ENCODE results near the gene SP5.
A peak's percentile ranks its signal among the peaks of the same experiment; 100 is the strongest.
"Not testable (repeated sequence)": the region's sequence is repeated elsewhere in the genome, so short reads cannot be mapped to it uniquely, and the experiment has no call there.

SP5 gene

DNA sequence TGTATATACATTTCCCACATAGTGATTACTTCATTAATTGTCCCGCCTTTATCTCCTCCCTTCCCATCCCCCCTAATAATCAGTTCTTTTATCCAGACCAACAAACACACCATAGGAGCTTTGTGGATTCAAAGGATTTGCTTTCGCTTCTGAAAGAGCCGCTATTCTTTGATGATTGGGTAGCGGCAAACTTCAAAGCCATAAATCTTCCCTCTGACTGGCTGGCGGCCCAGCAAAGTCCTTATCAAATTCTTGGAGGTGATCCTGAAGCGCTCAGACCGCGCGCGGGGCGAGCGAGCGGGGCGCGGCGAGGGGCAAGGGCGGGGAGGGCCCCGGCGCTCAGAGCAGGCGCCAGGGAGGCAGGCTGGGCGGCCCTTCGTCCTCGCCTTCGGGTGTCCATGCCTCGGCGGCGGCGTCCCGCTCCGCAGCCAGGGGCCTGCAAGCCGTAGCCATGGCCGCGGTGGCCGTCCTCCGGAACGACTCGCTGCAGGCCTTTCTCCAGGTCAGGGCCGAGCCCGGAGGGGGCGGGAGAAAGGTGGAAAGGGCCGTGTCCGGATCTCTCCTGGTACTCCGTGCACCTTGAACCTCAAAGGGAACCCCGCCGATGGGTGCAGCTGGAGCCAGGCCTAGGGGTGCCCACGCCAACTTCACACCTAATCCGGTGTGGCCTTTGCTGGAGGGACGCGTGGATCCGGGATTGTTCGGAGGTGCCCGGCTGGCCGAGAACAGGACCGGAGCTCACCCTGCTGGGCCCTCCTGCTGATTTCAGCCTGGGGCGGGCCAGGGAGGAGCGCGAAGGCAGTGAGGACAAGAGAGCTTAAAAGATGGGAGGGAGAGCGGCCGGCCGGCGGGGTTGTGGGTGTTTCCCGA lies at the start of gene SP5:
Gene SP5, plus strand, starts transcription at position 276 of the 870 bp plus-strand sequence. Its CDS starts 176 bp downstream, at position 452.
- peak; percentile 96 for DNase-seq

DNA sequence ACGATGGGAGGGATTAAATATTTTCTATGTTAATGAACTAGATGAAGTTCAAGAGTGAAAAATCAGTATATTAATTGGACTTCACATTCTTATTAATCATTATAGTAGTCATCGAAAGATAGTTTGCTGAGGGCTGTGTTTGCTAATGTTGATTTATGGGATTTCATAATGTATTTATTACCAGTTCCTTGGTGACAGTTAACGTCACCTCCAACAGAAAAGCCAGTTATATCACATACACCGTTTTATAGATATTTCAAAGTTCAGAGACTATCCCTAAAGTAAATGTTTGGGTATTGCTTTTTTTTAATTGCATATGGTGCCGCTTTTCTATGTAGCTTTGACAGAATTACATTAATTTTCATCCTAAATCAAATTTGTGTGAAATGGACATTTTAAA lies 49.4 kb upstream of the SP5 start:
- no peak for DNase-seq

DNA sequence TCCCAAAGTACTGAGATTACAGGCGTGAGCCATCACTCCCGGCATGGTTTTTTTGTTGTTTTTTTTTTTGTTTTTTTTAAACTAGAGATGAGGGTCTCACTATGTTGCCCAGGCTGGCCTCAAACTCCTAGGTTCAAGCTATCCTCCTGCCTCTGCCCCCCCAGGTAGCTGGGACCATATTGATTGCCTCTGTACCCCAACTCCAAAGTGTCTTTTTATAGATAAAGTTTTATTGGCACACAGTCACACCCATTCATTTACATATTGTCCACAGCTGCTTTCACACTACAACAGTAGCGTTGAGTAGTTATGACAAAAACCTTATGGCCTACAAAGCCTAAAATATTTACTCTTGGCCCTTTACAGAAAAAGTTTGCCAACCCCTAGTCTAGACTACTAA lies 45.2 kb upstream of the SP5 start:
- no peak for DNase-seq

DNA sequence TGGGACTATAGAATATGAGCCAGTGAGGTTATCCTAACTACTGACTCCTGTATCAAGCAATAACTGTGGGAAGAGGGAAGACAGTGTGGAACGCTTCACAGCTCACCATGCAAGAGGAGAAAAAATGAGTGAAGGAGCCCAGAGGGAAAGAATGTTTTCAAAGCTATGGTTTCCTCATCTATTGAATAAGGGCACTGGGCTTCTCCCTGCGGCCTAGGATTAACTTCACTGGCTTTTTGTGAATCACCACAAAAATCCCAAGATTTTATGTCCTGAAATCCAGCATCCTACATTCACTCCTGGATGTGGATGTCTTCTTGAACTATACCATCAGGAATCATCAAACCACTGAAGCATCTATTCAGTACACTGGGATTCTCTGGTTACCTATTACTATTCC lies 44.5 kb upstream of the SP5 start:
- no peak for DNase-seq

DNA sequence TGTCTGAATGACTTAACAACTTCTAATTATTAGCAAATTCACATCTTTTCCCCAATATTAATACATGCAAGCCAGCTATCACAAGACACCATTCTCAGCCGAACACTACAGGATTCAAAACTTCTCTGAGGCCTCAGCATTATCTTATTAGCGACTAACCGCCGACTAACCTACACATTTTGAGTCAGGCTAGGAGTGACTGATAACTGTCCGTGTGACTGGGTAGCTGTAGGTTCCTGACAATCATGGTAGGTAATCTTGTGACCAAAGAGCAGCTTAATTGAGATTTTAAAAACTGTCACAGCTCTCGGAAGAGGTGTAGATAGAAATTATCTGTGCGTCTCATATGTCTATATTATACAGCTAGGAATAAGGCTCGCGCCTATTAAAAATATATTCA lies 44.1 kb upstream of the SP5 start:
- DNase-seq: no peak

DNA sequence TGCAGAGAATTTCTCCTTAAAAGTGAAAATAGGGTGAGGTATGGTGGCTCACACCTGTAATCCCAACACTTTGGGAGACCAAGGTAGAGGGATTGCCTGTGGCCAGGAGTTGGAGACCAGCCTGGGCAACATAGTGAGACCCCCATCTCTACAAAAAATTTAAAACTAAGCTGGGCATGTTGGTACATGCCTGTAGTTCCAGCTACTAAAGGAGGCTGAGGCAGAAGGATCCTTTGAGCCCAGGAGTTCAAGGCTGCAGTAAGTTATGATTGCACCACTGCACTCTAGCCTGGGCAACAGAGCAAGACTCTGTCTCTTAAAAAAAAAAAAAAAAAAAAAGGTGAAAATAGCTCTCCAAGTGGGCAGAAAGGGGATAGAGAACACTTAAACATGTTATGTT lies 40.9 kb upstream of the SP5 start:
- not testable (repeated sequence) for DNase-seq

DNA sequence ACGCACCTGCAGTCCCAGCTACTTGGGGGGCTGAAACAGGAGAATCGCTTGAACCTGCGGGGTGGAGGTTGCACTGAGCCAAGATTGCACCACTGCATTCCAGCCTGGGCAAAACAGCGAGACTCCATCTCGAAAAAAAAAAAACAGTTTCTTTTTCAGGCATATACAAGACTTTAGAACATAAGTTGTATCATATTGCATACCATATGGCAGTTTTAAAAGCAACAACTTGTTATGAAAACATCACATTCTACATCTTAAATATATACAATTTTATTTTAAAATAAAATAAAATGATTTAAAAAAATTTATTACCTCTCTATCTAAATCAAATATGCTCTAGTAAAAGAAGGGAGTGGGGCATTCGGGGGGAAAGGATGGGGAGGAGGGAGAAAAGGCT lies 39.4 kb upstream of the SP5 start:
- no peak for DNase-seq

DNA sequence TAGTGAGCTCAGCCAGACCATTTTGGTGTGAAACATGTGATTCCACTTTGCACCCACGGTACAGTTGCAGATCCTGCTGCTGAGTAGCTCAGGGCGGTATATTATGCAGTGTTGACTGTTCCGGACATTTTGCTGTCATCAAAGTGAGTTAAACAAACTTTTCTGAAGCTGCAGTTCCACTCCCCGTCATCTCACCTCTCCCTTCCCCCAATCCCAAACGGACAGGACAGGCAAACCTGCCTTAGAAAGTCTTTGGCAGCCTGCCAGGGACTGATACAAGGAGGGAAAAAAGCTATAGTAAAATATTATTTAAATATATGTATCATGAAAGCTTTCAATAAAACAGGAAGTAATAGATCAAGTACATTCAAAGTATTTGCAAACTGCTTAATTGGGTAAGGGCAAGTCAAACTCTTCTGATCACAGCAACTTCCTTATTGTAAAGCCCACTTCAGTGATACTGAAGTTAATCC lies 35.5 kb upstream of the SP5 start:
- DNase-seq: peak; percentile 91

DNA sequence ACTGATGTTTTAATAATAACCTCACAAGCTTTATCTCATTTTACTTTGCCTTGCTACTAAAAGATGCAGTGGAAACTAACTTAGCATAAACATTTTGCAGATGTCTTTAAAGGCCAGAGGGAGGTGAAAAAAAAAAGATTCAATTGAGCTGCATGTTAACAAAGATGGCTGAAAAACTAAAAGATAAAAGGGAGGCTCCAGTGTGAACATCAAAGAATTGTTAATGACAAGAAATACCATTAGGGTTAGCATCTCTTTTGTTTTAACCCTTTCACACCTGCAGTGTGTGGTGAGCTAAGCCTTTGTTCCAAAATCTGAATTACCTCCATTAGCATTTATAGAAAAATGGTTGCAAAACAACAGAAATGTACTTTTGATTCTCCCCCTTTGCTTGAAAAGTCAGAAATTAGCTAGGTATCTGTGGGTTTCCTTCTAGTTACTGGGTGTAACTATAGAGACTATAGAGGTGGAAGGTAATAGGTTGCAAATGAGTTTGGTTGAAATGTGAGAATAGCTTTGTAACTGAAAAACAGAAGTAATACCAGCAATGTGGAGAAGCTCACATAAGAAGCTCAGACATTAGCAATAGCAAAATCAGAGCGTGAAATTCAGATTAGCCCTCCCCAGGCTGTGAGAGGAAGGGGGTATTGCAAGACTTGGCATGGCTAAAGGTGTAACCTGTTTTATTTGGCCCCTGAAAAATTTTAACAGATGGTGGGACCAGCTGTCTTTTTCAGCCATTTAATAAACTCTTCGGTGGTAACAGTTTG lies 34.8 kb upstream of the SP5 start:
- DNase-seq: no peak

DNA sequence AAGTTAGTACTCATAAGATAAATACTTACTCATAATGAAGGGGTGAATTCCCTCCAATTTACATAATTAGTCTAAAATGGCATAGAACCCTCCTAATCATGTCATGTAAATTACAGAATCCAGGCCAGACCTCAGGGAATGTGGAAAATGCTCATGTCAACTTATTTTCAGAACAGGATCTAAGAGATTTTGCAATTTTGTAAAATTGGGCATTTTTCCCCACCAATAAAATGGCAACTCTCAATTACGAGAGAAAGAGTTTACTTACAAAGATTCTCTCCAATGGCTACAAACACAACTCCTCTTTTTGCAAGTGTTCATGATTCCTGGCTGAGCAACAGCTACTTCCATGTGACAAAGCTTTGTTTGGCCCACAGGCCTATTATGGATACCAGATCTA lies 33.8 kb upstream of the SP5 start:
- no peak for DNase-seq

DNA sequence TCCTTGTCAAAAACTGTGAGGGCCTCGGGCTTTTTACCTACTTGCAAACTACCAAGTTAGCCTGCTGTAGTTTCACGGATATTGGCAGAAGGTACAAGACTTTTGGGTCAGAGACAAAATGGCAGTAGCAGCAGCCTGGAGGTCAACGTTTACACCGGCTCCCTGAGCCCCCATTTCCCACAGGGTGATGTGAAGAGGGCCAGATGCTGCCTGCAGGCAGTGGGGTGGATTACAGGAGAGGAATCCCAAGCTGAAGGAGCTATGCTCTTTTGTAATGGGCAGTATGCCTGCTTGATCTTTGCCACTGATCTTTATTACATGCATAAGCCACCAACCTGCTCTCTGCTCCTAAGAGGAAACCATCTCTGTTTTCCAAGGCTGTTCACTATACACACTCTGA lies 29.5 kb upstream of the SP5 start:
- no peak for DNase-seq

DNA sequence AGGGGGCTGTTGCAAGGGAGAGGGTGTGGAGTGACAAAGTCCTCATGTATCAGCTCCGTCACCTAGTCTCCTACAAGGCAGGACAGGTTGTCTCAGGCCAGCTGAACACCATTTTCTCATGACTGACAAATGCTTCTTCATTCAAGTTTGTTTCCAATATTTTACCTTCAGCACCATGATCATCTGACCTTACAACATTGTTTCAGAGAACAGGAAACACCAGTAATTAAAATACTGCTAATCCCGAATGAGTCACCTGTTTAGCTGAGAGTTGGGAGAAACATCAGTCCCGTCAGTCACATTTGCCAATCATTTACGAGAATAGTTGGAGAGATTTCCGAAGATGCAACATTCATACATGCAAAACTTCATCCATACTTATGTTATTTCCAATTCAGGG lies 25.7 kb upstream of the SP5 start:
- no peak for DNase-seq

DNA sequence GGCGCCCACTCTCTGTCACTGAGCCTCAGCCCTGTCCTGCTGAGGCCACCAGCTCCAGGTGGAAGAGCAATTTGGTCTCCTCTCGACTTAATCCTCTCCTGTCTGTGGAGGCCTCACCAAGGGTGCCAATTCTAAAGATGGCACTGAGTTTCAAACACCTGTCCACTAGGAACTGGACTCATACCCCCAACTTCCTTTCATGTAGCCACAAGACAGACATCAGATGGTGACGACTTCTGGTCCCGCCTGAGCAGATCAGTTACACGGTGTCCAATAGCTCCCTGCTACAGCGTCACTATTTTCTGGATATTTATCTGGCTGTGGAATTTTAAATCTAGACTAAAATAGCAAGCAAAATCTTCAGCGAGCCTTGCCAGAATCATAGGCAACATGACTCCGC lies 24.5 kb upstream of the SP5 start:
- DNase-seq: no peak

DNA sequence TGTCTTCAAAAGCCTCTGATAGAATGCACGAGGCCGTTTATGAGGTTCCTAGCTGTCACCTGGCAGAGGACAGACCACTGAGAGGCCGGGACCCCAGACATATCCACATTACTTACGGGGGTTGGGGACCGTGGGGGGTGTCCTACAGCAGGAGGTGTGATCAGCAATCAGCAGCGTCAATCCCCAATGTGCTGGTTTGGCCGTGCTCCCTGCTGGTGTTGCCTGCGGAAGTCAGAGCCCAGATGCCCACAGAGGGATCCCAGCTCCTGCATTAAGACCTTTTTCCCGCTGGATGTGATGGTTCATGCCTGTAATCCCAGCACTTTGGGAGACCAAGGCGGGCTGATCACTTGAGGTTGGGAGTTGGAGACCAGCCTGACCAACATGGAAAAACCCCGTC lies 20.8 kb upstream of the SP5 start:
- DNase-seq: no peak

DNA sequence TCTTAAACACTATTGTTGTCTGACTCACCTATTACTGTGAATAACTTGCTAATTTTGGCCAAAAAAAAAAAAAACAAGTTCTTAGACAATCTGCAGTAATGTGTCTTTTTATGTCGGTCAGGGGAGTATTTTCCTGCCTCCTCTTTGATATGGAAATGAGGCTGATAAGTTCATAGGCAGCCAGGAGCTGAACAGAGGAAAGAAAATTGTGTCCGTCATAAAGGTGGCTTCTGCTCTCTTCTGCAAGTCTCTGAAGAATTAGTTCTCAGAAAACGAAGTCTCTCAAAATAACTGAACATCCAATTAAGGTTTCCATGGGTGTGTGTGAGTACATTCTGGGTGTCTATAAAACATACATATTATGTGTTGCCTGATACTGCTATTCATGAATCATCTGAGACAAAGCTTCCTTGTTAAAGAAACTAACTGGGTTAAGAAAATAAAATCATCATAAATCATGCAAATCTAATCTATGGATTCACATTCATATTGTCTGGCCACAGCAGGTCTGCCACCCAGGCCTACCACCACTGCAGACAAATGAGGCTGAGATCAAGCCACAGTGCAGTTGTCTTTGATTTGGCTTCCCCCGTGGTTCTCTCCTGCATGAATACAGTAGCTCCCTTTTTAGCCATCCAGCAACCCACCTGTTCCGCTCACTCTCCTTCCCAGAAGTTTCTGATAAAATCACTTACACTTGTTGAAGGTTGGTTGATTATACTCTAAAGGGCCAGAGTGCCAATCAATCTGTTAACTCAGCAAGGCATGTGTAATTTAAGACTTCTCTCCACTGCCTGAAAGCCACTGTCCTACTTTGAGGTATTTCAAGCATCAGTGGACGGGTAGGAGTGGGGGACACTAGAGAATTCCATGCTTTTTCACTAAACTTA lies 19.4 kb upstream of the SP5 start:
- no peak for DNase-seq

DNA sequence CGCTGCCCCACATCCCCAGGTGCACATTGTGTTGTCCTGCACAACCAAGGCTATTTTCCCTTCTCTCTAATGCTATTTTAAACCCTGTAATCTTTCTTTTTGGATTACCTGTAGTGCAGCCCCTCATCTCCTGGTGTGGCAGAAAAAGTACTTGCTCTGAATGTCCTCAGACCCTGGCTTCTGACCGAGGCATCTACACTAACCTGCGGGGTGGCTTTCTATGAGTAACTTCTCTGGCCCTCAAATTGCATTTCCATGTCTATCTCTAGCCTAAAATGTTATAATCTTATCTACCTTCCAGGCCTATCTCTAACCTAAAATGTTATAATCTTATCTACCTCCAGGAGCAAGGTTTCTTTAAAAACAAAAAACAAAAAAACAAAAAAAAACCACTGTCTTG lies 18.2 kb upstream of the SP5 start:
- DNase-seq: no peak

DNA sequence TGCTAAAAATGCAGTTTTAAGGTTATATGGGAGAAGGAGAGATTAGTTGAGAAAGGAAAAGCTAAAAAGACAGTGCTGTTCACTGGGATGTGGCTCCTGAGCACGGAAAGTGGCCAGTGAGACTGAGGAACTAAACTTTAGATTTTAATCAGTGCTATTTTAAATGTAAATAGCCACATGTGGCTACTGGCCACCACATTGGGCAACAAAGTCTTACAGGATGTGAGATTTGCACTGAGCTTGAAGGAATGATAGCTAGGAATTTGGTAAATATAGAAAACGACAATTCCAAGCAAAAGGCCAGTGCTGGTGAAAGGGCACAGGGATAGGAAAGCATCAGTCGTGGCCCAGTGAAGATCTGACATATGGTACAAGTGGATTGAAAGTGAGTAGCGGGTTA lies 14.1 kb upstream of the SP5 start:
- DNase-seq: no peak

DNA sequence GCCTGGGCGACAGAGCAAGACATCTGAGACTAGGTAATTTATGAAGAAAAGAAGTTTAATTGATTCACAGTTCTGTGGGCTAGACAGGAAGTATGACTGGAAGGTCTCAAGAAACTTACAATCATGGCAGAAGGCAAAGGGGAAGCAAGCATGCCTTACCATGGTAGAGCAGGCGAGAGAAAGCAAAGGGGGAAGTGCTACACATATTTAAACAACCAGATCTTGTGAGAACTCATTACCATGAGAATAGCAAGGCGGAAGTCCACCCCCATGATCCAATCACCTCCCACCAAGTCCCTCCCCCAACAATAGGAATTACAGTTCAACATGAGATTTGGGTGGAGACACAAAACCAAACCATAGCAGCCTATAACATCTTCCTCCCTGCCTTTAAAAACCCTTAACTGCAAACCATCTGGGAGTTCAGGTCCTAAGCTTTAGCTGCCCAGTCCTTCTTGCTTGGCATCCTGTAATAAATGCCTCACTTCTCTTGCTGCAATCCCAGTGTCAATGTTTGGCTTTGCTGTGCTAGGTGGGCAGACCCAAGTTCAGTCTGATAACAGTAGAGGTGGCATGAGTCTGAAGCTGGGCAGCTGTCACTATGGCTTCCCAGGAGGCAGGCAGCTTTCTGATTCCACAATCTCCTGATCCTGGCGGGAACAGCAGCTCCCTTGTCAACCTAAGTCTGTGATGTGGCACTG lies 11.2 kb upstream of the SP5 start:
- DNase-seq: no peak

DNA sequence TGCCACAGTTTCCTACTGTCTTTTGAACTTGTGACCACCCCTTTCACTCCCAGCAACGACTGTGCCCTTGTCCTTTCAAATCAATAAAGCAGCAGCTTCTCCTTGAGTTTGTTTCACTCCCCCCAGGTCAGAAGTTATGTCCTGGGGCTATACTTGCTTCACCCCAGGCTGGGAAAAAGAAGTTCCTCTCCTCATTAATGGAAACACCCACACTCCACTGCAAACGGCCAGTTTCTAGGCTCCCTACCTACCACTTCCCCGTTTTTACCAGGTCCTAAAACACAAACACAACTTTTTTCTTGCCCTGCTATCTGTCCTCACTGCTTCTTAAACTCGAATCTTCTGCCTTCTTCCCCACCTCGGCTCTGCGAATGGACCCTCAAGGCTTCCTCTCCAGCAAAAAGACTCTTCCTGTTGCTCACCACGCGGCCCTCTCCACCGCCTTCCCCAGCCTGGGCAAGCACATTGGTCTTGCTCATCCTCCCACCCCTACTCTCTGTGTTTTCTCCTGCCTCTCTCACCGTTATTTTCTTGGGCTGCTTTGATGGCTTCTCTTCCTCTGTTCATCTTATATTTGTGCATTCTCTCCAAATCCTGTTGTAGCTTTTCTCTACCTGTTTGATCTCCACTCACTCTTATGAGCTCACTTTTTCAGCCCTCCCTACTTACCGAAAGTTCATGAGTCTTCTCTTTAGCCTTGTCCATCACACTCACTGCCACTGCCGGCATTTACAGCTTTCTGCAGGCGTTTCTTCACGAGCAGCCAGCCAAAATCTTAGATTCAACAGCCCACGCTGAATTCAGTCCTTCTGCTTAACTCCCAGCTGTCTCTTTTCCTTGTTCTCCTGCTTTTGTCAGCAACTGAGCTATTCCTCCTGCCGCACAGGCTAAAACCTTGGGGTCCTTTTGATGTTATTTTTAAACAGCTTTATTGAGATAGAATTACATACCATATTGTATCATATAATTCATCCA lies 7.0 kb upstream of the SP5 start:
- DNase-seq: no peak

DNA sequence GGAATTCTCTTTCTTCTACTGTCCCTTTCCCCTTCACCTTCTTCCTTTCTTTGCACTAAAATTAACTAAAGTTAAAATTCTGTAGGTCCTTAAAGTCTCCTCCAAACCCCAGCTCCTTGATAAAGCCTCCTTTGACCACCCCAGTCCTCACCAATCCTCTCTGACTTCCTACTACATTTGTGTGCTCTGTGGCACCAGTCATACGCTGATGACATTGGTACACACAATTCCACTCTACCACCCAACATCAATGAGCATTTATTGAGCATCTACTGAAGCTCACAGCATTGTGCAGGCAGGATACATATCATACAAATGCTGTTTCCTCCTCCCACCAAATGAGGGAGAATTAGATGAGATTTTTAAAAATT lies 4.5 kb upstream of the SP5 start:
- DNase-seq: no peak

DNA sequence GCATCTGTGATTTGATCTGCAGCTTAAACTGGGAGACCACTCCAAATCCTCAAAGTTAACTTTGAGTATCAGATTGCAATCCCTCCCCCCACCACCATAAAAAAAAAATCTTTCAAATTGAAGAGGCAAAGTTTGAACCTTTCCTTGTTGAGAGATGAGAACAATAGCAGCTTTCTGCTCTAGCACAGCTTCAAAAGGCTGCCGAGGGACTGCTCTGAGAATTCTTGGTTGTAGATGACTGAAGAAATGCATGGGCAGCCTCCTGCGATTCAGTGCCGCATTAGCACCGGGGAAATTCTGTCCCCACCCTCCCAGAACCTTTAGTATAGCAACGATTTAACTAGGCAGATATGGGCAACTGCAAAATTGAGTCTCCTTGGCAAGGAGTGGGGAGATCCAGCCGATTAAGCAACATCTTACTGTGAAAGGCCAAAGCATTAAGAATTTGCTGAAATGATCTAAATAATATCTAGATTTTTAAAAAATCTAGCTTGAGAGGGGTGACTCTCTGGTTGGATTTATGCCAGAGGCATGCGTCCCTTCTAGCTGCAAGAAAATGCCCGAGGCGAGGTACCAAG lies 3.9 kb upstream of the SP5 start:
- DNase-seq: no peak

All from DMS53 (cell line).